Measurements from ENCODE around the gene ALPK3.

DNA sequence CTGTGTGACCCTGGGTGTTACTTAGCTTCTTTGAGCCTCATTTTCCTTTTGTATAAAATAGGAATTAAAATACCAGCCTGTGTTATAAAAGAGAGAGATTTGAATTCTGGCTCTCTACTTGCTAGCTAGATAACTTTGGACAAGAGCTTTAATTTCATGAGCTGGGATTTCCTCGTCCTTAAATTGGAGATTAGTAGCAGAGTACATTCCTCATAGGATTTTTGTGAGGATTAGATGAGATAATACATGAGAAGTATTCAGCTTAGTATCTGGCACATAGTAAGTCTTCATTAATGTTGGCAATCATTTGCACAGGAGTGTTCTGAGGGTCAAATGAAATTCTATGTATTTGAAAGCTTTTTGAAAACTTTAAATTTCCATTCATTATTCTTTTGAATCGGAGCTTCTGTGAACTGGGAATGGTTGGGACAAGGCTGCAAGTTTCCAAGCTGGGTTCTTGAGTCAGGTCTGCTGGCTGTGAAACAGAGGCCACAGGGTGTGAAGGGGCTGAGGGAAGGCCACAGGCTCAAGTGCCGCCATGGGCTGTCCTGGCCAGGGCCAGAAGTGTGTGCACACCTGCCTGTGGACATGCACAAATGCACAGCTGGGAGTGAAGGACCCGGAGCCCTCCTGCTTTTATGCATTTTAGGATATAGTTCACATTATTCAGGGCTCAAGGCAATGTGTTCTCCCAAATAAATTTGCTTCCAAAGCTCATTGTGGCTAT, 17.2 kb downstream of the ALPK3 start:
- TF ChIP-seq, protein P1, sequence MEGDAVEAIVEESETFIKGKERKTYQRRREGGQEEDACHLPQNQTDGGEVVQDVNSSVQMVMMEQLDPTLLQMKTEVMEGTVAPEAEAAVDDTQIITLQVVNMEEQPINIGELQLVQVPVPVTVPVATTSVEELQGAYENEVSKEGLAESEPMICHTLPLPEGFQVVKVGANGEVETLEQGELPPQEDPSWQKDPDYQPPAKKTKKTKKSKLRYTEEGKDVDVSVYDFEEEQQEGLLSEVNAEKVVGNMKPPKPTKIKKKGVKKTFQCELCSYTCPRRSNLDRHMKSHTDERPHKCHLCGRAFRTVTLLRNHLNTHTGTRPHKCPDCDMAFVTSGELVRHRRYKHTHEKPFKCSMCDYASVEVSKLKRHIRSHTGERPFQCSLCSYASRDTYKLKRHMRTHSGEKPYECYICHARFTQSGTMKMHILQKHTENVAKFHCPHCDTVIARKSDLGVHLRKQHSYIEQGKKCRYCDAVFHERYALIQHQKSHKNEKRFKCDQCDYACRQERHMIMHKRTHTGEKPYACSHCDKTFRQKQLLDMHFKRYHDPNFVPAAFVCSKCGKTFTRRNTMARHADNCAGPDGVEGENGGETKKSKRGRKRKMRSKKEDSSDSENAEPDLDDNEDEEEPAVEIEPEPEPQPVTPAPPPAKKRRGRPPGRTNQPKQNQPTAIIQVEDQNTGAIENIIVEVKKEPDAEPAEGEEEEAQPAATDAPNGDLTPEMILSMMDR (IDR thresholded peaks at IDR 0.05; ENCODE audit: low read depth, low read length) = no peak
- TF ChIP-seq EZH2phosphoT487 (IDR thresholded peaks at IDR 0.05; ENCODE audit: low read depth) = no peak
